H1 (cell line): Measurements from ENCODE around the gene SOHLH1. TPM values are rescaled to one million over a fixed set of nuclear protein-coding genes. Genes with fewer than 3 reads are reported as not detected.
"Not testable (repeated sequence)": the region's sequence is repeated elsewhere in the genome, so short reads cannot be mapped to it uniquely, and the experiment has no call there.

Source experiments
- CTCF ChIA-PET: fragments of 300-600 bp; sonication (Branson Sonifier 250); formaldehyde crosslinking; loops from one replicate; lab custom pipeline; 2021; ENCODE audit not compliant: partially characterized antibody; lab: Charles Lee
- POLR2A ChIA-PET: fragments of 300-600 bp; sonication (Branson Sonifier 250); formaldehyde crosslinking; loops from one replicate; lab custom pipeline; 2021; ENCODE audit warnings: inconsistent platforms; ENCODE audit not compliant: partially characterized antibody; lab: Charles Lee
- DNase-seq, 2 experiments: peaks; one replicate each; pipeline versions ENCODE4 v3.0.0 to v3.0.0-alpha.2; 2010 to 2022; ENCODE audit warnings: low spot score in 2 of 2, low read depth in 1 of 2, mixed read lengths in 1 of 2
- FAIRE-seq: peaks from 2 replicates; lab custom pipeline; 2011; peaks lifted over from hg19 to GRCh38; lab: Jason Lieb, UNC
- H2AFZ ChIP-seq: 2 replicates; pipeline ENCODE4 v1.8.1; 2012; ENCODE audit warnings: low read length, inconsistent platforms
- H2AK5ac ChIP-seq: 2 replicates; pipeline ENCODE4 v1.6.1; 2013; ENCODE audit warnings: low read depth, low read length
- H2BK120ac ChIP-seq: replicated peaks from 2 replicates; pipeline ENCODE3; 2013; ENCODE audit warnings: low read depth, low read length, inconsistent platforms
- H2BK12ac ChIP-seq: 2 replicates; pipeline ENCODE4 v1.6.1; 2013; ENCODE audit warnings: low read depth, low read length
- H2BK15ac ChIP-seq: 2 replicates; pipeline ENCODE4 v1.6.1; 2013; ENCODE audit warnings: low read length
- H2BK20ac ChIP-seq: 2 replicates; pipeline ENCODE4 v1.6.1; 2013; ENCODE audit warnings: low read length
- H2BK5ac ChIP-seq: 2 replicates; pipeline ENCODE4 v1.6.1; 2013; ENCODE audit warnings: low read depth, low read length
- H3K14ac ChIP-seq: 2 replicates; pipeline ENCODE4 v1.6.1; 2013; ENCODE audit warnings: inconsistent platforms; ENCODE audit not compliant: insufficient read length
- H3K18ac ChIP-seq: 2 replicates; pipeline ENCODE4 v1.6.1; 2013; ENCODE audit warnings: low read length; ENCODE audit errors: extremely low read depth
- H3K23ac ChIP-seq: 2 replicates; pipeline ENCODE4 v1.6.1; 2013; ENCODE audit warnings: inconsistent platforms; ENCODE audit not compliant: insufficient read length
- H3K23me2 ChIP-seq: 2 replicates; pipeline ENCODE4 v1.6.1; 2013; ENCODE audit warnings: low read depth, low read length
- H3K27ac ChIP-seq: 2 replicates; pipeline ENCODE4 v1.6.1; 2011; ENCODE audit warnings: low read depth, low read length, inconsistent platforms
- H3K27me3 ChIP-seq, 4 experiments: replicated peaks in 1 of 4; 1 replicate in 1 of 4; 2 replicates in 3 of 4; pipeline versions ENCODE4 v1.6.1 to v1.8.1; 2011 to 2013; ENCODE audit warnings: low read length in 3 of 4, mild to moderate bottlenecking in 3 of 4, inconsistent platforms in 2 of 4, mixed read lengths in 2 of 4, moderate library complexity in 1 of 4; ENCODE audit not compliant: control insufficient read depth in 3 of 4, insufficient read depth in 3 of 4; ENCODE audit errors: extremely low read depth in 1 of 4
- H3K36me3 ChIP-seq, 4 experiments: 2 replicates each; pipeline versions ENCODE4 v1.6.1 to v1.8.1; 2011 to 2013; ENCODE audit warnings: mild to moderate bottlenecking in 4 of 4, low read length in 3 of 4, moderate library complexity in 2 of 4, control low read depth in 1 of 4, inconsistent platforms in 1 of 4; ENCODE audit not compliant: insufficient read depth in 4 of 4, control insufficient read depth in 2 of 4
- H3K4ac ChIP-seq: replicated peaks from 2 replicates; pipeline ENCODE3; 2013; ENCODE audit warnings: low read length, low read depth, mixed read lengths, inconsistent platforms; ENCODE audit not compliant: insufficient read length
- H3K4me1 ChIP-seq, 4 experiments: replicated peaks in 1 of 4; 1 replicate in 1 of 4; 2 replicates in 3 of 4; pipeline versions ENCODE4 v1.6.1 to v1.8.1; 2011 to 2013; ENCODE audit warnings: low read length in 3 of 4, inconsistent platforms in 2 of 4, mixed read lengths in 1 of 4; ENCODE audit not compliant: insufficient read depth in 4 of 4, control insufficient read depth in 3 of 4
- H3K4me2 ChIP-seq, 2 experiments: 2 replicates each; pipeline versions ENCODE4 v1.6.1 to v1.8.1; 2011 to 2013; ENCODE audit warnings: low read depth in 2 of 2, low read length in 2 of 2, control low read depth in 1 of 2, inconsistent platforms in 1 of 2, mild to moderate bottlenecking in 1 of 2; ENCODE audit not compliant: insufficient read depth in 1 of 2
- H3K4me3 ChIP-seq, 4 experiments: fragments of 200-600, 300-600 bp in 1 of 4; sonication (generic), shearing (Covaris generic), sonication (Bioruptor Twin) in 1 of 4; 2 replicates each; pipeline versions ENCODE4 v1.5.1 to v1.8.1; 2011 to 2016; ENCODE audit warnings: low read length in 4 of 4, low read depth in 3 of 4, control low read depth in 2 of 4, inconsistent platforms in 2 of 4, mild to moderate bottlenecking in 2 of 4, mixed read lengths in 1 of 4, moderate library complexity in 1 of 4; ENCODE audit not compliant: insufficient read depth in 2 of 4; ENCODE audit errors: extremely low read depth in 1 of 4
- H3K56ac ChIP-seq: replicated peaks from 2 replicates; pipeline ENCODE3; 2013; ENCODE audit warnings: low read depth, mild to moderate bottlenecking, mixed read lengths, low read length, inconsistent platforms; ENCODE audit not compliant: insufficient read length
- H3K79me1 ChIP-seq: 2 replicates; pipeline ENCODE4 v1.6.1; 2013; ENCODE audit warnings: low read depth, low read length, control low read depth
- H3K79me2 ChIP-seq, 2 experiments: 2 replicates each; pipeline versions ENCODE4 v1.6.1 to v1.8.1; 2012 to 2013; ENCODE audit warnings: low read length in 2 of 2, mild to moderate bottlenecking in 2 of 2, inconsistent platforms in 1 of 2; ENCODE audit not compliant: insufficient read depth in 2 of 2, control insufficient read depth in 1 of 2
- H3K9ac ChIP-seq, 4 experiments: replicated peaks in 1 of 4; 1 replicate in 1 of 4; 2 replicates in 3 of 4; pipeline versions ENCODE4 v1.6.1 to v1.8.1; 2011 to 2013; ENCODE audit warnings: low read depth in 3 of 4, low read length in 3 of 4, control low read depth in 2 of 4, mild to moderate bottlenecking in 2 of 4, moderate library complexity in 2 of 4, inconsistent platforms in 1 of 4; ENCODE audit errors: extremely low read depth in 1 of 4
- H3K9me3 ChIP-seq, 2 experiments: 2 replicates each; pipeline versions ENCODE4 v1.6.1 to v1.8.1; 2012 to 2013; ENCODE audit warnings: mild to moderate bottlenecking in 2 of 2, moderate library complexity in 2 of 2, control low read depth in 1 of 2, inconsistent platforms in 1 of 2, low read depth in 1 of 2, low read length in 1 of 2, mixed read lengths in 1 of 2; ENCODE audit not compliant: insufficient read depth in 2 of 2
- H4K20me1 ChIP-seq, 2 experiments: replicated peaks in 1 of 2; 2 replicates each; pipeline versions ENCODE3 to v1.8.1; 2011 to 2013; ENCODE audit warnings: inconsistent platforms in 2 of 2, low read length in 2 of 2, mild to moderate bottlenecking in 1 of 2; ENCODE audit not compliant: insufficient read depth in 2 of 2, control insufficient read depth in 1 of 2
- H4K5ac ChIP-seq: 2 replicates; pipeline ENCODE4 v1.6.1; 2013; ENCODE audit warnings: low read length, low read depth, mixed read lengths, inconsistent platforms; ENCODE audit not compliant: insufficient read length
- H4K8ac ChIP-seq: 2 replicates; pipeline ENCODE4 v1.8.0; 2013; ENCODE audit warnings: mild to moderate bottlenecking, moderate library complexity, low read length, inconsistent platforms; ENCODE audit not compliant: insufficient read depth; ENCODE audit errors: extremely low read depth
- H4K91ac ChIP-seq: replicated peaks from 2 replicates; pipeline ENCODE3; 2013; ENCODE audit warnings: low read length, mixed read lengths, inconsistent platforms; ENCODE audit not compliant: insufficient read length
- WGBS, 2 experiments: shearing (Covaris generic) in 1 of 2; methylation state at CpG; one replicate each; pipeline versions ENCODE4 v1.1.6 to v1.1.7; 2013 to 2015; ENCODE audit warnings: low lambda C conversion rate in 2 of 2, mixed read lengths in 2 of 2, inconsistent platforms in 1 of 2, low coverage in 1 of 2, missing lambda C conversion rate in 1 of 2; ENCODE audit not compliant: insufficient replicate concordance in 2 of 2, insufficient coverage in 1 of 2, insufficient read length in 1 of 2; ENCODE audit errors: extremely low coverage in 1 of 2, missing lambda C conversion rate in 1 of 2; 5-methylcytosine and 5-hydroxymethylcytosine counted together
- polyA plus RNA-seq, 7 experiments: library from polyadenylated mRNA; depleted of rRNA in 3 of 7; stranded (reverse) in 5 of 7; unstranded in 2 of 7; fragments of >200 nt in 5 of 7; fragments of 200-250 nt in 2 of 7; gene quantifications; 1 replicate in 5 of 7; 2 replicates in 1 of 7; 4 replicates in 1 of 7; pipeline versions ENCODE4 v1.2.1 to v1.2.3, GENCODE V29; 2011 to 2013; ENCODE audit warnings: missing spikeins in 2 of 7, mixed read lengths in 2 of 7
- total RNA-seq: library from RNA; stranded (reverse); fragmentation: NEBNext Ultra II Directional; extraction: Animal tissue kit (Norgen Biotek cat#: 25700); gene quantifications from 2 replicates; pipeline ENCODE4 v1.2.1, GENCODE V29; 2021

SOHLH1 gene
- total and polyA plus RNA-seq, 2 of the 8 experiments (the other 6 are each of a cell fraction or from before 2014, with no cell fraction given): 0.11 TPM; not detected in 1

DNA sequence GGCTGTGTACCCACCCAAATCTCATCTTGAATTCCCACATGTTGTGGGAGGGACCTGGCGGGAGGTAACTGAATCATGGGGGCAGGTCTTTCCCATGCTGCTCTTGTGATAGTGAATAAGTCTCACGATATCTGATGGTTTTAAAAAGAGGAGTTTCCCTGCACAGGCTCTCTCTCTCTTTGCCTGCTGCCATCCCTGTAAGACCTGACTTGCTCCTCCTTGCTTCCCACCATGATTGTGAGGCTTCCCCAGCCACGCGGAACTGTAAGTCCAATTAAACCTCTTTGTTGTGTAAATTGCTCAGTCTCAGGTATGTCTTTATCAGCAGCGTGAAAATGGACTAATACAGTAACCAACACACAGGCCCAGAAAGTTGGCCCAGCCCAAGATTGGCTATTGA, 30.3 kb downstream of the SOHLH1 start:
- H3K23ac ChIP-seq, H2BK12ac ChIP-seq, H3K4me1 ChIP-seq, H3K4me2 ChIP-seq, H4K8ac ChIP-seq, H4K5ac ChIP-seq, H3K56ac ChIP-seq, H2BK20ac ChIP-seq, DNase-seq, FAIRE-seq, H2BK120ac ChIP-seq, H3K23me2 ChIP-seq, H3K18ac ChIP-seq, H2AK5ac ChIP-seq, H3K14ac ChIP-seq, POLR2A ChIA-PET, H3K4me3 ChIP-seq, H2BK5ac ChIP-seq, H4K20me1 ChIP-seq, H3K79me2 ChIP-seq, H3K36me3 ChIP-seq, H3K27ac ChIP-seq, H3K4ac ChIP-seq, H2BK15ac ChIP-seq, H2AFZ ChIP-seq, H4K91ac ChIP-seq, H3K27me3 ChIP-seq, H3K9ac ChIP-seq, H3K79me1 ChIP-seq: not testable (repeated sequence)
- H3K9me3 ChIP-seq: peaks cover 4 to 19% of the 10 kb centered on the region in 2 experiments; a peak in 3 of 4 replicates
- WGBS, 2 experiments: 87% methylated on average over 5 of the region's 5 CpGs; no CpG with 5 or more reads in 1 of the 2 experiments
- CTCF ChIA-PET: interaction anchor here (1.3 kb wide), 1 partner anchor 67 kb away, joined by 3 read pairs; no protein-coding TSS in a partner anchor
